NB4 (cell line): ENCODE results near the gene KIAA1191.

Experiments used
- DNase-seq: peaks from one replicate; pipeline ENCODE4 v3.0.0; 2010; ENCODE audit warnings: low read depth
- H3K4me3 ChIP-seq: one replicate; pipeline ENCODE4 v1.5.1; 2011; ENCODE audit warnings: mild to moderate bottlenecking, low read depth, low read length, moderate library complexity
- CTCF ChIP-seq: IDR thresholded peaks from one replicate; pipeline ENCODE4 v1.5.1; 2012; ENCODE audit warnings: low read depth, low read length
- MAX ChIP-seq: IDR thresholded peaks from 2 replicates; pipeline ENCODE4 v1.6.1; 2011; ENCODE audit warnings: low read depth, low read length
- MYC ChIP-seq: IDR thresholded peaks from 2 replicates; pipeline ENCODE4 v1.6.1; 2011; ENCODE audit warnings: low read depth, low read length
- POLR2A ChIP-seq: IDR thresholded peaks from 2 replicates; pipeline ENCODE4 v1.6.1; 2011; ENCODE audit warnings: mild to moderate bottlenecking; ENCODE audit not compliant: insufficient read length; ENCODE audit errors: extremely low read depth

The KIAA1191 gene

GRCh38 chr5:176386491-176386890 is 24.9 kb upstream of the KIAA1191 start:
- no peak for DNase-seq
- TF ChIP-seq MAX (no peak), POLR2A (no peak), CTCF (no peak), MYC (no peak)
- H3K4me3 ChIP-seq = peak overlapping the region; percentile 95

GRCh38 chr5:176384991-176385390 is 23.4 kb upstream of the KIAA1191 start:
- H3K4me3 ChIP-seq = no peak overlapping the region
- no peak for DNase-seq
- TF ChIP-seq MYC (no peak), MAX (no peak), CTCF (no peak), POLR2A (no peak)

- no peak overlapping the region for H3K4me3 ChIP-seq
- TF ChIP-seq MAX (no peak), MYC (no peak), POLR2A (no peak), CTCF (no peak)
- DNase-seq = no peak
Measured at GRCh38 chr5:176384366-176384930, 22.9 kb upstream of the KIAA1191 start.

GRCh38 chr5:176383961-176384360 is 22.4 kb upstream of the KIAA1191 start:
- TF ChIP-seq CTCF = no peak
- no peak for TF ChIP-seq POLR2A
- TF ChIP-seq MYC = no peak
- no peak for TF ChIP-seq MAX
- no peak for DNase-seq
- no peak overlapping the region for H3K4me3 ChIP-seq

GRCh38 chr5:176383248-176383905 is 21.8 kb upstream of the KIAA1191 start:
- no peak overlapping the region for H3K4me3 ChIP-seq
- DNase-seq = no peak
- TF ChIP-seq MYC = no peak
- TF ChIP-seq POLR2A = no peak
- no peak for TF ChIP-seq CTCF
- no peak for TF ChIP-seq MAX
